H9 (cell line): ENCODE results near the gene PRIMPOL. TPM values are rescaled to one million over a fixed set of nuclear protein-coding genes. Genes with fewer than 3 reads are reported as not detected.

Source experiments
- DNase-seq: peaks from one replicate; pipeline ENCODE4 v3.0.0-alpha.2; 2017
- H2AFZ ChIP-seq: one replicate; pipeline ENCODE4 v1.6.1; 2013; ENCODE audit warnings: mild to moderate bottlenecking, low read length, control low read depth, moderate library complexity
- H2AK5ac ChIP-seq: 2 replicates; pipeline ENCODE4 v1.6.1; 2013; ENCODE audit warnings: low read length, control low read depth, mixed read lengths; ENCODE audit not compliant: insufficient read length
- H2BK120ac ChIP-seq: one replicate; pipeline ENCODE4 v1.6.1; 2013; ENCODE audit warnings: low read depth, mild to moderate bottlenecking, low read length, control low read depth, inconsistent platforms; ENCODE audit not compliant: poor library complexity, severe bottlenecking
- H2BK12ac ChIP-seq: 2 replicates; pipeline ENCODE4 v1.6.1; 2013; ENCODE audit warnings: low read length, control low read depth, mixed read lengths, low read depth; ENCODE audit not compliant: insufficient read length
- H2BK15ac ChIP-seq: 2 replicates; pipeline ENCODE4 v1.6.1; 2013; ENCODE audit warnings: low read depth, low read length, control low read depth
- H2BK20ac ChIP-seq: one replicate; pipeline ENCODE4 v1.6.1; 2013; ENCODE audit warnings: low read depth, mild to moderate bottlenecking, low read length, control low read depth, inconsistent platforms; ENCODE audit not compliant: poor library complexity, severe bottlenecking
- H2BK5ac ChIP-seq: 2 replicates; pipeline ENCODE4 v1.6.1; 2013; ENCODE audit warnings: low read length, control low read depth, mixed read lengths; ENCODE audit not compliant: insufficient read length
- H3K14ac ChIP-seq: 2 replicates; pipeline ENCODE4 v1.6.1; 2013; ENCODE audit warnings: low read length, control low read depth; ENCODE audit not compliant: insufficient read depth
- H3K18ac ChIP-seq: 2 replicates; pipeline ENCODE4 v1.6.1; 2013; ENCODE audit warnings: low read depth, mild to moderate bottlenecking, mixed read lengths, low read length, control low read depth; ENCODE audit not compliant: insufficient read length
- H3K23ac ChIP-seq: 2 replicates; pipeline ENCODE4 v1.6.1; 2013; ENCODE audit warnings: low read length, control low read depth, mixed read lengths, low read depth; ENCODE audit not compliant: insufficient read length
- H3K23me2 ChIP-seq: 2 replicates; pipeline ENCODE4 v1.6.1; 2013; ENCODE audit warnings: low read depth, mild to moderate bottlenecking, mixed read lengths, low read length, control low read depth; ENCODE audit not compliant: insufficient read length, poor library complexity, severe bottlenecking
- H3K27ac ChIP-seq: 2 replicates; pipeline ENCODE4 v1.5.1; 2013; ENCODE audit warnings: low read length, control low read depth, mixed read lengths, low read depth; ENCODE audit not compliant: insufficient read length
- H3K27me3 ChIP-seq: 2 replicates; pipeline ENCODE4 v1.6.1; 2013; ENCODE audit warnings: low read length, control low read depth, inconsistent platforms; ENCODE audit not compliant: insufficient read depth
- H3K4ac ChIP-seq: 2 replicates; pipeline ENCODE4 v1.6.1; 2013; ENCODE audit warnings: low read depth, mild to moderate bottlenecking, control low read depth, inconsistent platforms, low read length, moderate library complexity
- H3K4me1 ChIP-seq: 2 replicates; pipeline ENCODE4 v1.6.1; 2013; ENCODE audit warnings: low read length, control low read depth, inconsistent platforms; ENCODE audit not compliant: insufficient read depth
- H3K4me2 ChIP-seq: 2 replicates; pipeline ENCODE4 v1.6.1; 2013; ENCODE audit warnings: low read length, control low read depth, mixed read lengths; ENCODE audit not compliant: insufficient read length, insufficient read depth
- H3K56ac ChIP-seq: 2 replicates; pipeline ENCODE4 v1.6.1; 2013; ENCODE audit warnings: low read depth, mild to moderate bottlenecking, mixed read lengths, low read length, control low read depth; ENCODE audit not compliant: insufficient read length
- H3K79me1 ChIP-seq: 2 replicates; pipeline ENCODE4 v1.6.1; 2013; ENCODE audit warnings: low read depth, mild to moderate bottlenecking, moderate library complexity, low read length, control low read depth, inconsistent platforms; ENCODE audit not compliant: insufficient read depth, poor library complexity, severe bottlenecking
- H3K79me2 ChIP-seq: 2 replicates; pipeline ENCODE4 v1.6.1; 2013; ENCODE audit warnings: low read length, control low read depth, inconsistent platforms; ENCODE audit not compliant: insufficient read depth
- H3K9ac ChIP-seq: 2 replicates; pipeline ENCODE4 v1.6.1; 2013; ENCODE audit warnings: low read length, control low read depth, mixed read lengths; ENCODE audit not compliant: insufficient read length; ENCODE audit errors: extremely low read depth
- H3K9me3 ChIP-seq: one replicate; pipeline ENCODE4 v1.6.1; 2013; ENCODE audit warnings: low read depth, low read length, inconsistent platforms; ENCODE audit not compliant: control insufficient read depth
- H3T11ph ChIP-seq: one replicate; pipeline ENCODE4 v1.6.1; 2013; ENCODE audit warnings: mild to moderate bottlenecking, low read length, control low read depth, inconsistent platforms
- H4K20me1 ChIP-seq: one replicate; pipeline ENCODE4 v1.6.1; 2013; ENCODE audit not compliant: control insufficient read depth, insufficient read length, insufficient read depth
- H4K5ac ChIP-seq: 2 replicates; pipeline ENCODE4 v1.6.1; 2013; ENCODE audit warnings: low read depth, mild to moderate bottlenecking, mixed read lengths, low read length, control low read depth; ENCODE audit not compliant: insufficient read length
- H4K8ac ChIP-seq: replicated peaks from 2 replicates; pipeline ENCODE4 v1.6.1; 2013; ENCODE audit warnings: low read length, control low read depth, mixed read lengths, low read depth; ENCODE audit not compliant: insufficient read length
- H4K91ac ChIP-seq: 2 replicates; pipeline ENCODE4 v1.6.1; 2013; ENCODE audit warnings: low read depth, mild to moderate bottlenecking, moderate library complexity, mixed read lengths, low read length, control low read depth; ENCODE audit not compliant: insufficient read length
- H3K27ac Mint-ChIP-seq, 3 experiments: 2 replicates in 2 of 3; 3 replicates in 1 of 3; pipeline ENCODE4 v1.8.0; 2020 to 2021; ENCODE audit warnings: mixed read lengths in 3 of 3, mild to moderate bottlenecking in 1 of 3, moderate library complexity in 1 of 3
- H3K27me3 Mint-ChIP-seq: 2 replicates; pipeline ENCODE4 v1.8.0; 2021; ENCODE audit warnings: low read depth, mild to moderate bottlenecking, moderate library complexity, mixed read lengths
- H3K36me3 Mint-ChIP-seq, 3 experiments: 2 replicates in 2 of 3; 3 replicates in 1 of 3; pipeline ENCODE4 v1.8.0; 2020 to 2021; ENCODE audit warnings: low read depth in 3 of 3, mixed read lengths in 3 of 3; ENCODE audit not compliant: insufficient read depth in 1 of 3
- H3K4me1 Mint-ChIP-seq, 2 experiments: 2 replicates each; pipeline ENCODE4 v1.8.0; 2020; ENCODE audit warnings: mixed read lengths in 2 of 2
- H3K4me3 Mint-ChIP-seq, 2 experiments: 2 replicates in 1 of 2; 3 replicates in 1 of 2; pipeline ENCODE4 v1.8.0; 2020 to 2021; ENCODE audit warnings: mild to moderate bottlenecking in 2 of 2, mixed read lengths in 2 of 2, moderate library complexity in 1 of 2
- H3K9me3 Mint-ChIP-seq, 2 experiments: 2 replicates in 1 of 2; 3 replicates in 1 of 2; pipeline ENCODE4 v1.8.0; 2020; ENCODE audit warnings: mild to moderate bottlenecking in 2 of 2, mixed read lengths in 2 of 2, moderate library complexity in 1 of 2
- WGBS: extraction: QIAGEN DNeasy Blood & Tissue Kit; methylation state at CpG from one replicate; pipeline ENCODE4 v1.1.7; 2013; ENCODE audit warnings: missing lambda C conversion rate, low lambda C conversion rate, mixed read lengths; ENCODE audit not compliant: insufficient read length; ENCODE audit errors: extremely low coverage; 5-methylcytosine and 5-hydroxymethylcytosine counted together
- total RNA-seq: library from RNA; stranded (reverse); gene quantifications from 2 replicates; pipeline ENCODE4 v1.2.1, GENCODE V29; 2021
- TF ChIP-seq, protein P1 (sequence below): fragments of 200-600 bp; sonication (generic); conservative IDR thresholded peaks from 3 replicates; pipeline ENCODE4 v1.8.0; 2021; ENCODE audit warnings: antibody characterized with exemption, mild to moderate bottlenecking

The PRIMPOL gene
- total RNA-seq, 1 experiment from 2014 or later: 4.9 TPM

DNA sequence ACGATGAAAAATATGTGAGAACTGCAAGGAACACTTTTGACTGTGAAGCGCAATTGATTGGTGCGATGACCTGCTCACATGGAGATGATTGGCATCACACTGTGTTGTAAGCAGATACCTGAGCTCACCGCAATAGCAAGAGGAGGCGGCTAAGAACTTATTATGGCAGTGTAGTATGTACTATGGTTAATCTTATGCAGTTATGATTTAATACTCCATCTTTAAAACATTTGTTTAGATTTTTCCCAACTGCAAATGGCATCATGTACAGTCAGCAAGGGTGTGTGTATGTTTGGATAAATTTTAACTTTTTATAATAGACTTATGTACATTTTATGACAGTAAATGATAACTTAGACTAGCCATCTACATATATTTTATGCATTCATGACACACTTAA lies 25.5 kb downstream of the PRIMPOL start:
- Histone ChIP-seq H3T11ph (no peak overlapping the region), H2BK5ac (no peak overlapping the region), H3K4ac (no peak overlapping the region), H2BK12ac (no peak overlapping the region), H3K56ac (no peak overlapping the region), H2AK5ac (no peak overlapping the region), H4K5ac (no peak overlapping the region), H3K9ac (no peak overlapping the region), H3K27ac (no peak overlapping the region), H2AFZ (no peak overlapping the region), H3K4me2 (no peak overlapping the region), H3K23ac (no peak overlapping the region), H4K8ac (no peak overlapping the region), H3K18ac (no peak overlapping the region), H2BK20ac (no peak overlapping the region), H2BK15ac (no peak overlapping the region), H3K79me2 (no peaks in the 10 kb centered on the region), H3K23me2 (no peaks in the 10 kb centered on the region), H2BK120ac (no peak overlapping the region), H3K4me1 (no peaks in the 10 kb centered on the region), H3K9me3 (no peaks in the 10 kb centered on the region), H4K91ac (no peak overlapping the region), H3K27me3 (no peaks in the 10 kb centered on the region), H3K79me1 (no peaks in the 10 kb centered on the region), H3K14ac (no peak overlapping the region), H4K20me1 (no peaks in the 10 kb centered on the region)
- Mint-ChIP-seq H3K27me3 (no peaks in the 10 kb centered on the region), H3K4me3 (no peak overlapping the region), H3K27ac (no peak overlapping the region), H3K36me3 (peaks cover 10 to 39% (median 22%) of the 10 kb centered on the region in 3 experiments), H3K4me1 (no peaks in the 10 kb centered on the region), H3K9me3 (peaks cover 7 to 8% of the 10 kb centered on the region in 2 experiments; a peak in 3 of 5 replicates)
- TF ChIP-seq, protein P1, sequence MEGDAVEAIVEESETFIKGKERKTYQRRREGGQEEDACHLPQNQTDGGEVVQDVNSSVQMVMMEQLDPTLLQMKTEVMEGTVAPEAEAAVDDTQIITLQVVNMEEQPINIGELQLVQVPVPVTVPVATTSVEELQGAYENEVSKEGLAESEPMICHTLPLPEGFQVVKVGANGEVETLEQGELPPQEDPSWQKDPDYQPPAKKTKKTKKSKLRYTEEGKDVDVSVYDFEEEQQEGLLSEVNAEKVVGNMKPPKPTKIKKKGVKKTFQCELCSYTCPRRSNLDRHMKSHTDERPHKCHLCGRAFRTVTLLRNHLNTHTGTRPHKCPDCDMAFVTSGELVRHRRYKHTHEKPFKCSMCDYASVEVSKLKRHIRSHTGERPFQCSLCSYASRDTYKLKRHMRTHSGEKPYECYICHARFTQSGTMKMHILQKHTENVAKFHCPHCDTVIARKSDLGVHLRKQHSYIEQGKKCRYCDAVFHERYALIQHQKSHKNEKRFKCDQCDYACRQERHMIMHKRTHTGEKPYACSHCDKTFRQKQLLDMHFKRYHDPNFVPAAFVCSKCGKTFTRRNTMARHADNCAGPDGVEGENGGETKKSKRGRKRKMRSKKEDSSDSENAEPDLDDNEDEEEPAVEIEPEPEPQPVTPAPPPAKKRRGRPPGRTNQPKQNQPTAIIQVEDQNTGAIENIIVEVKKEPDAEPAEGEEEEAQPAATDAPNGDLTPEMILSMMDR: no peak
- no peak for DNase-seq
- WGBS: no CpG with 5 or more reads among the region's 5 CpGs
